GM23248 (cell line): ENCODE data around the gene PITPNB. TPM values are rescaled to one million over a fixed set of nuclear protein-coding genes. Genes with fewer than 3 reads are reported as not detected.
A peak's percentile ranks its signal among the peaks of the same experiment; 100 is the strongest.

ENCODE experiments used
- DNase-seq: peaks from one replicate; pipeline ENCODE4 v3.0.0-alpha.2; 2015
- H2AFZ ChIP-seq: fragments of 200-600 bp; sonication (generic); 2 replicates; pipeline ENCODE4 v1.6.1; 2016; ENCODE audit warnings: antibody characterized with exemption
- H3F3A ChIP-seq: fragments of 200-600 bp; sonication (generic); 2 replicates; pipeline ENCODE4 v1.6.1; 2016; ENCODE audit warnings: mild to moderate bottlenecking, antibody characterized with exemption, mixed run types; ENCODE audit not compliant: insufficient read depth
- H3K27ac ChIP-seq: fragments of 200-600 bp; sonication (generic); 2 replicates; pipeline ENCODE4 v1.5.1; 2016; ENCODE audit warnings: mild to moderate bottlenecking
- H3K27me3 ChIP-seq: fragments of 200-600 bp; sonication (generic); replicated peaks from 2 replicates; pipeline ENCODE4 v1.6.1; 2016; ENCODE audit warnings: mild to moderate bottlenecking; ENCODE audit not compliant: insufficient read depth
- H3K36me3 ChIP-seq: fragments of 200-600 bp; sonication (generic); 2 replicates; pipeline ENCODE4 v1.6.1; 2016; ENCODE audit warnings: low read depth, mild to moderate bottlenecking
- H3K4me1 ChIP-seq: fragments of 200-600 bp; sonication (generic); 2 replicates; pipeline ENCODE4 v1.6.1; 2016; ENCODE audit warnings: mild to moderate bottlenecking; ENCODE audit not compliant: insufficient read depth
- H3K4me2 ChIP-seq: fragments of 200-600 bp; sonication (generic); one replicate; pipeline ENCODE4 v1.6.1; 2016; ENCODE audit warnings: mild to moderate bottlenecking; ENCODE audit not compliant: unreplicated experiment
- H3K4me3 ChIP-seq: fragments of 200-600 bp; sonication (generic); 2 replicates; pipeline ENCODE4 v1.5.1; 2016; ENCODE audit warnings: mild to moderate bottlenecking
- H3K79me2 ChIP-seq: fragments of 200-600 bp; sonication (generic); 2 replicates; pipeline ENCODE4 v1.6.1; 2016; ENCODE audit warnings: mild to moderate bottlenecking; ENCODE audit not compliant: insufficient read depth
- H3K9ac ChIP-seq: fragments of 200-600 bp; sonication (generic); 2 replicates; pipeline ENCODE4 v1.6.1; 2016; ENCODE audit warnings: mild to moderate bottlenecking
- H3K9me2 ChIP-seq: fragments of 200-600 bp; sonication (generic); 2 replicates; pipeline ENCODE4 v1.6.1; 2016; ENCODE audit warnings: mixed run types, mild to moderate bottlenecking, moderate library complexity; ENCODE audit not compliant: insufficient read depth
- H3K9me3 ChIP-seq: fragments of 200-600 bp; sonication (generic); one replicate; pipeline ENCODE4 v1.6.1; 2017; ENCODE audit warnings: low read depth
- H4K20me1 ChIP-seq: fragments of 200-600 bp; sonication (generic); 2 replicates; pipeline ENCODE4 v1.6.0; 2016; ENCODE audit not compliant: insufficient read depth
- EZH2 ChIP-seq: fragments of 200-600 bp; sonication (generic); IDR thresholded peaks from 2 replicates; pipeline ENCODE4 v1.6.1; 2018; ENCODE audit warnings: antibody characterized with exemption, mild to moderate bottlenecking; ENCODE audit not compliant: insufficient read depth, poor library complexity, severe bottlenecking
- EZH2phosphoT487 ChIP-seq: fragments of 200-600 bp; sonication (generic); IDR thresholded peaks from 2 replicates; pipeline ENCODE4 v1.6.1; 2018; ENCODE audit warnings: antibody characterized with exemption, moderate library complexity, mild to moderate bottlenecking, low read depth; ENCODE audit not compliant: insufficient read depth
- WGBS, 2 experiments: methylation state at CpG; one replicate each; pipeline ENCODE4 v1.1.6; 2015 to 2017; ENCODE audit warnings: low lambda C conversion rate in 2 of 2, low coverage in 1 of 2; ENCODE audit errors: missing lambda C conversion rate in 2 of 2; 5-methylcytosine and 5-hydroxymethylcytosine counted together
- in situ Hi-C: fragments of 300-500 bp; cut with MboI; formaldehyde crosslinking; loops from 2 replicates; pipeline ENCODE4 v1.15.0; 2020
- polyA plus RNA-seq: library from polyadenylated mRNA; unstranded; fragments of >200 nt; fragmentation: Nextera tagmentation; extraction: Ambion mirVana; gene quantifications from 2 replicates; pipeline ENCODE4 v1.2.1, GENCODE V29; 2016
- total RNA-seq: library from RNA; depleted of rRNA; stranded (reverse); fragments of >200 nt; shearing (Covaris generic); gene quantifications from 2 replicates; pipeline ENCODE4 v1.2.3, GENCODE V29; 2014

The PITPNB gene
- total and polyA plus RNA-seq, 2 experiments from 2014 or later = 17.7 to 82.1 TPM

DNA sequence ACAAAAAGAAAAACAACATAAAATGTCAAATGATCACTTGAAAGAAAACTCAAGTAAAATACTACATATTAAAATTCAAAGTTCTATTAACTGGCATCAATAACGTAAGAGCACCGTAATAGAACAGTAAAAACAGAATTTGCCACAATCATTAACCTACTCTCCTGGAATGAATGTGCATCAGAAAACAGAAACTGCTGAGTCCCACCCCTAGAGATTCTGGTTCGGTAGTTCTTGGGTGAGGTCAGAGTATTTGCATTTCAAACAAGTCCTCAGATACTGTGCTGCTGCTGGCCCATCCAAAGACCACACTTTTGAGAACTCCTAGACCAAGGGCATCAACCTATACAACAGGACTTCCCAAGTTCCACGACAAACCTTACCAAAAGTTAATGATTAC lies 23.5 kb downstream of the PITPNB start:
- Histone ChIP-seq H3F3A (no peaks in the 10 kb centered on the region), H3K4me3 (no peak overlapping the region), H3K9me2 (no peaks in the 10 kb centered on the region), H3K27me3 (no peaks in the 10 kb centered on the region), H3K36me3 (peaks cover 73% of the 10 kb centered on the region), H3K9me3 (no peaks in the 10 kb centered on the region), H3K4me1 (no peaks in the 10 kb centered on the region), H3K27ac (no peak overlapping the region), H3K79me2 (peaks cover 96% of the 10 kb centered on the region), H4K20me1 (no peaks in the 10 kb centered on the region; the same call in 1 of the 2 replicates), H3K4me2 (no peak overlapping the region), H3K9ac (no peak overlapping the region), H2AFZ (no peak overlapping the region)
- DNase-seq = no peak
- no peak for TF ChIP-seq EZH2phosphoT487
- no peak for TF ChIP-seq EZH2
- in situ Hi-C loops = no loop called here
- WGBS, 2 experiments = 95 to 100% methylated on average over 4 of the region's 4 CpGs

DNA sequence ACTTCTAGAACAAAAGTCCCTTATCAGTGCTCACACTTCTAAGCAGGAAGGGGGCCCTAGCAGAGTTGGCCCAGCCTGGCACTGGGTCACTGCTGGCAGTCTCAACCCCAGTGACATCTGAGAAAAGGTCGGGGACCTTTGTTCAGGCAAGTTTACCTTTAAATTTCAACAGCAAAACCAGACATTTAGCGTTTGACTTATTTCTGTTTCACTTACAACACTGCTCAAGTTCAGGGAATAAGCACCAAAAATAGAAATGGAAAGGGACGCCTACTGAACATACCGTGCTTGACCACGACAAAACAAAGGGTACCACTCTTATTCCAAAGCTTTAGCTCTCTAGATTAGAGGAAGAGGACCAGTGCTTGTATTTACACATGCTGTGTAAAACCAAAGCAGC lies 26.2 kb downstream of the PITPNB start:
- Histone ChIP-seq H3K9me3 (no peaks in the 10 kb centered on the region), H3K9me2 (no peaks in the 10 kb centered on the region), H3K4me3 (no peak overlapping the region), H3F3A (peaks cover 10% of the 10 kb centered on the region), H3K4me1 (no peaks in the 10 kb centered on the region), H2AFZ (no peak overlapping the region), H3K9ac (no peak overlapping the region), H3K79me2 (peaks cover 78% of the 10 kb centered on the region), H3K27me3 (no peaks in the 10 kb centered on the region), H3K4me2 (no peak overlapping the region), H3K36me3 (peaks cover 68% of the 10 kb centered on the region), H3K27ac (no peak overlapping the region), H4K20me1 (no peaks in the 10 kb centered on the region; the same call in 1 of the 2 replicates)
- DNase-seq = no peak
- in situ Hi-C loops = no loop called here
- TF ChIP-seq EZH2 (no peak), EZH2phosphoT487 (no peak)
- 79 to 80% methylated on average over 5 of the region's 5 CpGs for WGBS, 2 experiments

DNA sequence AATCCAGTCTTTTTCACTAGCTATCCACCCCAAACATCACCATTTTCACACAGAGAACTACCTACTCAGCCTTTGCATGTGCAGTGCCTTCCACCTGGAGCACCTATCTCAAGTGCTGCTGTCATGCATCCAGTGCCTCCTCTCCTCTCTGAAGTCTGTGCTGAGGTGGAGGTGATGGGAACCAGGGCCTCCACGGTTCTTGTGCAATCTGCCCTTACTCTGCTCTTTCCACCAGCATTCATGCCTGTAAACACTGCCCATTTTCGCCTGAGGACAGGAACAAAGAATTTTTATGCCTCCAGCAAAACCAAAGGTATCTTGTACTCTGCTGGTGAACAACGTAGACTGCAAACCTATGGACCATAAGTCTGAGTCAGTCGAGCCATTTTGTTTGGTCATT lies 27.0 kb downstream of the PITPNB start:
- peaks cover 15% of the 10 kb centered on the region for H3F3A ChIP-seq
- TF ChIP-seq EZH2phosphoT487 (no peak), EZH2 (no peak)
- H4K20me1 ChIP-seq = peaks cover 3% of the 10 kb centered on the region
- in situ Hi-C loops = no loop called here
- DNase-seq = no peak
- H3K79me2 ChIP-seq = peaks cover 70% of the 10 kb centered on the region
- no peaks in the 10 kb centered on the region for H3K27me3 ChIP-seq
- no peaks in the 10 kb centered on the region for H3K9me2 ChIP-seq
- WGBS, 2 experiments = 71 to 80% methylated on average over 4 of the region's 4 CpGs
- peaks cover 62% of the 10 kb centered on the region for H3K36me3 ChIP-seq
- no peaks in the 10 kb centered on the region for H3K9me3 ChIP-seq
- no peak overlapping the region for H3K27ac ChIP-seq
- peaks cover 2% of the 10 kb centered on the region for H3K4me1 ChIP-seq
- no peak overlapping the region for H3K9ac ChIP-seq
- H3K4me3 ChIP-seq = no peak overlapping the region
- H3K4me2 ChIP-seq = no peak overlapping the region
- H2AFZ ChIP-seq = no peak overlapping the region

DNA sequence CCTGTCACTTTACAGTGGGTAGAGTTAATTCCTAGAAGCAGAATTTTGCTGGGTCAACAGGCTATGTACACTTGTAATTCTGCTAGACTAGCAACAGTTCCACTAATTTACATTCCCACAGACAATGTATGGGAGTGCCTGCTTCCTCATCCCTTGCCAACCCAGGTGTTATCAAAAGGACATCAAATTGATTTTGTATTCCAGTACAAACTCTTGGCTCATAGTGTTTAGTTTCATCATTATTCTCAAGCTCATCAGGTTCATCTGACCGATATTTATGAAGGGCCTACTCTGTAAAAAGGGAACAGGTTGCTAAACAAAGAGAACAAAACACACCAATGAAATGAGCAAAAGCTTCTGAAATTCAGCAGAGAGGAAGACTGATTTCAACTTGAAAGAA lies 30.7 kb downstream of the PITPNB start:
- no peaks in the 10 kb centered on the region for H3K9me2 ChIP-seq
- peaks cover 35% of the 10 kb centered on the region for H3F3A ChIP-seq
- H3K9me3 ChIP-seq = no peaks in the 10 kb centered on the region
- no peak overlapping the region for H2AFZ ChIP-seq
- no peak for TF ChIP-seq EZH2
- no peak for TF ChIP-seq EZH2phosphoT487
- peaks cover 50% of the 10 kb centered on the region for H3K79me2 ChIP-seq
- H3K27ac ChIP-seq = no peak overlapping the region
- no peak overlapping the region for H3K4me3 ChIP-seq
- H3K27me3 ChIP-seq = no peaks in the 10 kb centered on the region
- H4K20me1 ChIP-seq = peaks cover 6% of the 10 kb centered on the region
- no peak overlapping the region for H3K4me2 ChIP-seq
- peaks cover 29% of the 10 kb centered on the region for H3K4me1 ChIP-seq
- in situ Hi-C loops = no loop called here
- peaks cover 27% of the 10 kb centered on the region; the same call in 1 of the 2 replicates for H3K36me3 ChIP-seq
- WGBS, 2 experiments = 98 to 100% methylated on average over 1 of the region's 1 CpG
- H3K9ac ChIP-seq = no peak overlapping the region
- DNase-seq = no peak

DNA sequence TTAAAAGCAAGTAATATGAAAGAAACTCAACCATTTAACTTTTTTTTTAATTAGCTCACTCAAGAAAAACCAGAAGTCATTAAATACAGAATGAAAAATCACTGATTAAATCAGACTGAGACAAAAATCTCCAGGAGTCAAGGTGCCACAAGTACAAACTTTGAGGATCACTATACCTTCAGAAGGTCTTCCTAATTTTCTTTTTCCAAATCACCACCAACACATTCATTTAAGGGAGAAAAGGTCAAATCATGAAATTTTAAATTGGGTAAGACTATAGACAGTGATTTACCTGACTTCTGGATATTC lies 32.3 kb downstream of the PITPNB start:
- in situ Hi-C loops = no loop called here
- H3K4me2 ChIP-seq = peak overlapping the region; percentile 51
- DNase-seq = no peak
- no peak overlapping the region for H3K4me3 ChIP-seq
- H3K27me3 ChIP-seq = no peaks in the 10 kb centered on the region
- H3K79me2 ChIP-seq = peaks cover 49% of the 10 kb centered on the region
- peak overlapping the region; percentile 74 for H3K27ac ChIP-seq
- peaks cover 41% of the 10 kb centered on the region for H3F3A ChIP-seq
- no peak overlapping the region for H2AFZ ChIP-seq
- no peaks in the 10 kb centered on the region for H3K9me2 ChIP-seq
- peaks cover 29% of the 10 kb centered on the region for H3K4me1 ChIP-seq
- H4K20me1 ChIP-seq = peaks cover 6% of the 10 kb centered on the region; the same call in 1 of the 2 replicates
- no peaks in the 10 kb centered on the region for H3K9me3 ChIP-seq
- TF ChIP-seq EZH2phosphoT487 = no peak
- no peak for TF ChIP-seq EZH2
- H3K9ac ChIP-seq = no peak overlapping the region
- H3K36me3 ChIP-seq = peaks cover 15% of the 10 kb centered on the region; the same call in 1 of the 2 replicates
